Liver (tissue), 9 donors: ENCODE measurements around the gene MED12L. TPM values are rescaled to one million over a fixed set of nuclear protein-coding genes. Genes with fewer than 3 reads are reported as not detected.

Experiments used
- DNase-seq: peaks from one replicate; pipeline ENCODE4 v3.0.0-alpha.2; 2017; ENCODE audit warnings: low spot score
- H3K27ac ChIP-seq, 2 donors: one replicate each; pipeline ENCODE4 v1.7.0; 2013; ENCODE audit warnings: inconsistent platforms in 2 of 2, low read length in 2 of 2, control low read depth in 1 of 2, low read depth in 1 of 2, mild to moderate bottlenecking in 1 of 2
- H3K27me3 ChIP-seq, 4 donors: one replicate each; pipeline versions ENCODE4 v1.6.1 to v1.7.0; 2013; ENCODE audit warnings: low read length in 3 of 4, inconsistent platforms in 1 of 4, mild to moderate bottlenecking in 1 of 4, moderate library complexity in 1 of 4; ENCODE audit not compliant: control insufficient read depth in 4 of 4, insufficient read depth in 4 of 4
- H3K36me3 ChIP-seq, 4 donors: one replicate each; pipeline versions ENCODE4 v1.6.1 to v1.7.0; 2013; ENCODE audit warnings: low read length in 3 of 4, mild to moderate bottlenecking in 3 of 4, low read depth in 1 of 4, moderate library complexity in 1 of 4; ENCODE audit not compliant: control insufficient read depth in 4 of 4, insufficient read depth in 3 of 4
- H3K4me1 ChIP-seq, 4 donors: one replicate each; pipeline versions ENCODE4 v1.6.1 to v1.7.0; 2013; ENCODE audit warnings: low read length in 3 of 4, mild to moderate bottlenecking in 3 of 4, moderate library complexity in 1 of 4; ENCODE audit not compliant: control insufficient read depth in 4 of 4, insufficient read depth in 4 of 4
- H3K4me3 ChIP-seq, 3 donors: one replicate each; pipeline versions ENCODE4 v1.6.1 to v1.7.0; 2013; ENCODE audit warnings: low read length in 3 of 3, control low read depth in 1 of 3, low read depth in 1 of 3, mild to moderate bottlenecking in 1 of 3
- H3K9ac ChIP-seq, 2 donors: one replicate each; pipeline ENCODE4 v1.7.0; 2013; ENCODE audit warnings: low read length in 2 of 2, mild to moderate bottlenecking in 2 of 2, moderate library complexity in 2 of 2, control low read depth in 1 of 2, low read depth in 1 of 2
- H3K9me3 ChIP-seq, 4 donors: one replicate each; pipeline versions ENCODE4 v1.6.1 to v1.7.0; 2013; ENCODE audit warnings: low read length in 3 of 4; ENCODE audit not compliant: control insufficient read depth in 4 of 4
- ATF3 ChIP-seq: IDR thresholded peaks from 2 replicates; pipeline ENCODE4 v1.6.1; 2016; ENCODE audit warnings: antibody characterized with exemption
- EGR1 ChIP-seq, 2 donors: IDR thresholded peaks; 2 replicates each; pipeline ENCODE4 v1.6.1; 2016 to 2018; ENCODE audit warnings: antibody characterized with exemption in 2 of 2, low read depth in 2 of 2
- FOXA1 ChIP-seq: IDR thresholded peaks from 2 replicates; pipeline ENCODE4 v1.6.1; 2016; ENCODE audit warnings: antibody characterized with exemption
- FOXA2 ChIP-seq: IDR thresholded peaks from 2 replicates; pipeline ENCODE4 v1.6.1; 2016; ENCODE audit warnings: antibody characterized with exemption
- GABPA ChIP-seq, 2 donors: IDR thresholded peaks in 1 of 2; conservative IDR thresholded peaks in 1 of 2; 2 replicates each; pipeline ENCODE4 v1.6.1; 2016; ENCODE audit warnings: antibody characterized with exemption in 2 of 2, mild to moderate bottlenecking in 1 of 2, moderate library complexity in 1 of 2
- HNF4A ChIP-seq, 2 donors: conservative IDR thresholded peaks; 2 replicates each; pipeline ENCODE4 v1.6.1; 2016; ENCODE audit warnings: antibody characterized with exemption in 2 of 2, mild to moderate bottlenecking in 2 of 2
- HNF4G ChIP-seq: IDR thresholded peaks from 2 replicates; pipeline ENCODE4 v1.6.1; 2016; ENCODE audit warnings: antibody characterized with exemption
- JUND ChIP-seq, 2 donors: IDR thresholded peaks; 2 replicates each; pipeline ENCODE4 v1.6.1; 2016; ENCODE audit warnings: antibody characterized with exemption in 2 of 2
- NR2F2 ChIP-seq: IDR thresholded peaks from 2 replicates; pipeline ENCODE4 v1.6.1; 2016; ENCODE audit warnings: antibody characterized with exemption
- RAD21 ChIP-seq, 2 donors: IDR thresholded peaks; 2 replicates each; pipeline ENCODE4 v1.6.1; 2016; ENCODE audit warnings: antibody characterized with exemption in 2 of 2, mild to moderate bottlenecking in 2 of 2
- RXRA ChIP-seq, 2 donors: IDR thresholded peaks; 2 replicates each; pipeline ENCODE4 v1.6.1; 2017 to 2018; ENCODE audit warnings: antibody characterized with exemption in 2 of 2, mild to moderate bottlenecking in 1 of 2
- SP1 ChIP-seq: IDR thresholded peaks from 2 replicates; pipeline ENCODE4 v1.6.1; 2018; ENCODE audit warnings: antibody characterized with exemption, mild to moderate bottlenecking
- TAF1 ChIP-seq: conservative IDR thresholded peaks from 2 replicates; pipeline ENCODE4 v1.6.1; 2016; ENCODE audit warnings: antibody characterized with exemption, mild to moderate bottlenecking
- YY1 ChIP-seq: IDR thresholded peaks from 2 replicates; pipeline ENCODE4 v1.6.1; 2016; ENCODE audit warnings: antibody characterized with exemption, mild to moderate bottlenecking
- WGBS: extraction: QIAGEN DNeasy Blood & Tissue Kit; methylation state at CpG from one replicate; pipeline ENCODE4 v1.1.7; 2013; 5-methylcytosine and 5-hydroxymethylcytosine counted together
- polyA plus RNA-seq, 2 donors: library from polyadenylated mRNA; stranded (reverse) in 1 of 2; unstranded in 1 of 2; fragments of 200-250 nt in 1 of 2; fragments of >200 nt in 1 of 2; fragmentation: Nextera tagmentation in 1 of 2; extraction: Ambion mirVana in 1 of 2; gene quantifications; one replicate each; pipeline versions ENCODE4 v1.2.1 to v1.2.3, GENCODE V29; 2013 to 2015
- total RNA-seq, 2 donors: library from RNA; depleted of rRNA; stranded (reverse); fragments of >200 nt; gene quantifications; one replicate each; pipeline ENCODE4 v1.2.3, GENCODE V29; 2014
- TF ChIP-seq, protein P1 (sequence below): IDR thresholded peaks from 2 replicates; pipeline ENCODE4 v1.6.1; 2016; ENCODE audit warnings: antibody characterized with exemption, mild to moderate bottlenecking
- TF ChIP-seq, protein P2 (sequence below): fragments of 150-350 bp; IDR thresholded peaks from 2 replicates; pipeline ENCODE4 v1.5.1; 2017; ENCODE audit warnings: improper control_type of control experiment, low read depth, low read length; ENCODE audit not compliant: missing input control
- TF ChIP-seq, protein P3 (sequence below): IDR thresholded peaks from 2 replicates; pipeline ENCODE4 v1.6.1; 2016; ENCODE audit warnings: antibody characterized with exemption
- donor health status: healthy.
- donor health status: healthy.
- donor health status: healthy.
- donor health status: healthy.
- donor health status: healthy.

The MED12L gene
- total and polyA plus RNA-seq, 4 donors, result 0.02 to 2.1 (median 0.49) TPM

- Histone ChIP-seq H3K4me1 (no peaks in the 10 kb centered on the region), H3K4me3 (no peak overlapping the region), H3K27ac (no peak overlapping the region), H3K9ac (no peak overlapping the region), H3K9me3 (no peaks in the 10 kb centered on the region), H3K36me3 (no peaks in the 10 kb centered on the region), H3K27me3 (no peaks in the 10 kb centered on the region)
- no peak for TF ChIP-seq HNF4G
- no peak for TF ChIP-seq NR2F2
- TF ChIP-seq FOXA1, result no peak
- no peak for TF ChIP-seq JUND (IDR thresholded peaks at IDR 0.05)
- no peak for TF ChIP-seq RXRA (IDR thresholded peaks at IDR 0.05)
- no peak for TF ChIP-seq YY1
- TF ChIP-seq, protein P1, sequence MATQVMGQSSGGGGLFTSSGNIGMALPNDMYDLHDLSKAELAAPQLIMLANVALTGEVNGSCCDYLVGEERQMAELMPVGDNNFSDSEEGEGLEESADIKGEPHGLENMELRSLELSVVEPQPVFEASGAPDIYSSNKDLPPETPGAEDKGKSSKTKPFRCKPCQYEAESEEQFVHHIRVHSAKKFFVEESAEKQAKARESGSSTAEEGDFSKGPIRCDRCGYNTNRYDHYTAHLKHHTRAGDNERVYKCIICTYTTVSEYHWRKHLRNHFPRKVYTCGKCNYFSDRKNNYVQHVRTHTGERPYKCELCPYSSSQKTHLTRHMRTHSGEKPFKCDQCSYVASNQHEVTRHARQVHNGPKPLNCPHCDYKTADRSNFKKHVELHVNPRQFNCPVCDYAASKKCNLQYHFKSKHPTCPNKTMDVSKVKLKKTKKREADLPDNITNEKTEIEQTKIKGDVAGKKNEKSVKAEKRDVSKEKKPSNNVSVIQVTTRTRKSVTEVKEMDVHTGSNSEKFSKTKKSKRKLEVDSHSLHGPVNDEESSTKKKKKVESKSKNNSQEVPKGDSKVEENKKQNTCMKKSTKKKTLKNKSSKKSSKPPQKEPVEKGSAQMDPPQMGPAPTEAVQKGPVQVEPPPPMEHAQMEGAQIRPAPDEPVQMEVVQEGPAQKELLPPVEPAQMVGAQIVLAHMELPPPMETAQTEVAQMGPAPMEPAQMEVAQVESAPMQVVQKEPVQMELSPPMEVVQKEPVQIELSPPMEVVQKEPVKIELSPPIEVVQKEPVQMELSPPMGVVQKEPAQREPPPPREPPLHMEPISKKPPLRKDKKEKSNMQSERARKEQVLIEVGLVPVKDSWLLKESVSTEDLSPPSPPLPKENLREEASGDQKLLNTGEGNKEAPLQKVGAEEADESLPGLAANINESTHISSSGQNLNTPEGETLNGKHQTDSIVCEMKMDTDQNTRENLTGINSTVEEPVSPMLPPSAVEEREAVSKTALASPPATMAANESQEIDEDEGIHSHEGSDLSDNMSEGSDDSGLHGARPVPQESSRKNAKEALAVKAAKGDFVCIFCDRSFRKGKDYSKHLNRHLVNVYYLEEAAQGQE, result no peak
- TF ChIP-seq GABPA (IDR thresholded peaks at IDR 0.05 in 1 of 2, conservative IDR thresholded peaks at IDR 0.05 in 1 of 2), result no peak
- TF ChIP-seq, protein P2, sequence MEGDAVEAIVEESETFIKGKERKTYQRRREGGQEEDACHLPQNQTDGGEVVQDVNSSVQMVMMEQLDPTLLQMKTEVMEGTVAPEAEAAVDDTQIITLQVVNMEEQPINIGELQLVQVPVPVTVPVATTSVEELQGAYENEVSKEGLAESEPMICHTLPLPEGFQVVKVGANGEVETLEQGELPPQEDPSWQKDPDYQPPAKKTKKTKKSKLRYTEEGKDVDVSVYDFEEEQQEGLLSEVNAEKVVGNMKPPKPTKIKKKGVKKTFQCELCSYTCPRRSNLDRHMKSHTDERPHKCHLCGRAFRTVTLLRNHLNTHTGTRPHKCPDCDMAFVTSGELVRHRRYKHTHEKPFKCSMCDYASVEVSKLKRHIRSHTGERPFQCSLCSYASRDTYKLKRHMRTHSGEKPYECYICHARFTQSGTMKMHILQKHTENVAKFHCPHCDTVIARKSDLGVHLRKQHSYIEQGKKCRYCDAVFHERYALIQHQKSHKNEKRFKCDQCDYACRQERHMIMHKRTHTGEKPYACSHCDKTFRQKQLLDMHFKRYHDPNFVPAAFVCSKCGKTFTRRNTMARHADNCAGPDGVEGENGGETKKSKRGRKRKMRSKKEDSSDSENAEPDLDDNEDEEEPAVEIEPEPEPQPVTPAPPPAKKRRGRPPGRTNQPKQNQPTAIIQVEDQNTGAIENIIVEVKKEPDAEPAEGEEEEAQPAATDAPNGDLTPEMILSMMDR, result no peak
- TF ChIP-seq EGR1 (IDR thresholded peaks at IDR 0.05; ENCODE audit: low read depth in 2 of 2), result no peak
- TF ChIP-seq HNF4A (conservative IDR thresholded peaks at IDR 0.05), result no peak
- no peak for TF ChIP-seq RAD21 (IDR thresholded peaks at IDR 0.05)
- no peak for TF ChIP-seq FOXA2
- TF ChIP-seq TAF1, result no peak
- no peak for TF ChIP-seq ATF3
- TF ChIP-seq SP1, result no peak
- TF ChIP-seq, protein P3, sequence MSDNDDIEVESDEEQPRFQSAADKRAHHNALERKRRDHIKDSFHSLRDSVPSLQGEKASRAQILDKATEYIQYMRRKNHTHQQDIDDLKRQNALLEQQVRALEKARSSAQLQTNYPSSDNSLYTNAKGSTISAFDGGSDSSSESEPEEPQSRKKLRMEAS, result no peak
- DNase-seq, result no peak
- WGBS, result 82% methylated on average over 3 of the region's 3 CpGs
Observed at GRCh38 chr3:151366993-151367392, 281.5 kb downstream of the MED12L start.

DNA sequence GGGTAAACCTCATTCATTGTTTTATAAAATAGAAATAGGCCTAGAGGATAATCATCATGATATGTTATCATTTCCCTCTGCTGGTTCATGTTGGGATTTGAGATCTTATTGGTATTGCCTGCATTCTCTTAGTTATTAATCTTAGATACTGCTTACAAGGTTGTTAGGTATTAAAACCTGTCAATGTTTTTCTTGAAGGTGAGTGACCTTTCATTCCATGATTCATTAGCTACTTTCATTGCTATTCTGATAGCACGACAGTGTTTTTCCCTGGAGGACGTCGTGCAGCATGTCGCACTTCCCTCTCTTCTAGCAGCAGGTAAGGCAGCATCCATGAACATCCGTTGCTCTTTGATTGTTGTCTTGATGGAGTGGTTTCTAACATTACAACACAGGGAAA, 282.0 kb downstream of the MED12L start:
- no peaks in the 10 kb centered on the region for H3K27me3 ChIP-seq
- no peaks in the 10 kb centered on the region for H3K4me1 ChIP-seq
- no peaks in the 10 kb centered on the region for H3K9me3 ChIP-seq
- DNase-seq, result no peak
- TF ChIP-seq YY1 (no peak), RXRA (IDR thresholded peaks at IDR 0.05) (no peak), ATF3 (no peak), TAF1 (no peak), HNF4A (conservative IDR thresholded peaks at IDR 0.05) (no peak), FOXA2 (no peak), FOXA1 (no peak), HNF4G (no peak), GABPA (IDR thresholded peaks at IDR 0.05 in 1 of 2, conservative IDR thresholded peaks at IDR 0.05 in 1 of 2) (no peak)
- TF ChIP-seq, protein P1, result no peak
- no peak overlapping the region for H3K4me3 ChIP-seq
- 81% methylated on average over 5 of the region's 5 CpGs for WGBS
- no peak overlapping the region for H3K9ac ChIP-seq
- no peaks in the 10 kb centered on the region for H3K36me3 ChIP-seq
- H3K27ac ChIP-seq, result no peak overlapping the region
